AG04449 (cell line): ENCODE data around the gene AQP3.

Experiments used
- CTCF ChIA-PET: fragments of 350-600 bp; formaldehyde crosslinking; extraction: SDS; loops from one replicate; lab custom pipeline; 2021; ENCODE audit warnings: antibody characterized with exemption; lab: Yijun Ruan, JAX
- POLR2A ChIA-PET: fragments of 400-600, 350-600 bp; formaldehyde crosslinking; extraction: SDS; loops from one replicate; lab custom pipeline; 2020; ENCODE audit warnings: antibody characterized with exemption, inconsistent platforms; lab: Yijun Ruan, JAX
- DNase-seq: peaks from one replicate; pipeline ENCODE4 v3.0.0-alpha.2; 2010; ENCODE audit warnings: low read depth, low spot score
- H3K4me3 ChIP-seq: 2 replicates; pipeline ENCODE4 v1.5.1; 2011; ENCODE audit warnings: low read depth, mild to moderate bottlenecking, control low read depth, low read length
- CTCF ChIP-seq: IDR thresholded peaks from one replicate; pipeline ENCODE4 v1.5.1; 2011; ENCODE audit warnings: mild to moderate bottlenecking, moderate library complexity, low read length, control low read depth, inconsistent platforms; ENCODE audit not compliant: insufficient read depth; ENCODE audit errors: missing control alignments

AQP3 gene

GRCh38 chr9:33416996-33417395, 30.4 kb downstream of the AQP3 start:
- POLR2A ChIA-PET: no interaction called here
- H3K4me3 ChIP-seq: no peak overlapping the region
- DNase-seq: no peak
- CTCF ChIA-PET: interaction anchor here (1.7 to 6.2 kb wide), 10 partner anchors 8 to 131 kb away, joined by 4 to 51 read pairs (median 32); partner anchors contain the start of genes AQP3 and AQP7
- no peak for TF ChIP-seq CTCF

DNA sequence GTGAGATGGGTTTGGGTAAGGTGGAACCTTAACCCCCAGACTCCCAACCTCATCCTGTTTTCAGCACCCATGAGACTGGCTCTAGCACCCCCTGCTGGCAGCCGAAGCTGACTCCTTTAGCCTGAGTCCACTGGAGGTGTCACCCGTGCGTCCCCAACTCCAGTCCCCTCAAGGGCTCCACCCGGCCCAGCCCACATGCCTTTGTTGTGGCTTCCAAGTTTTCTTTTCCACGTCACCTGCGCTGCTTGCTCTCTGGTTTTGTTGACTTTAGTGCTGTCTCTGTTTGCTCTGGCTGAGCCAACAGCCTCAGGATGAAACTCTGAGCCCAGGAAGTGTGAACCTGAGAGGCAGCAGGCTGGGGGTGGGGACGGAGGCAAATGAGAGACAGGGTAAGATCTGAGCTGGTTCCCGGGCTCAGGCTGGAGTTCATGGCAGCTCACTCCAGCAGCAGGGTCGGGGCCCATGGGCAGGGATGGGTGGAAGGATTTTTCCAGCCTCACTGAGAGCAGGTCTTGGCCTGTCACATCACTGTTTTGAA, 31.8 kb downstream of the AQP3 start:
- DNase-seq: no peak
- CTCF ChIA-PET: interaction anchor here (0.8 to 6.2 kb wide), 25 partner anchors 9 to 143 kb away, joined by 3 to 51 read pairs (median 6); partner anchors contain the start of genes AQP3 and AQP7
- H3K4me3 ChIP-seq: no peak overlapping the region
- peak; percentile 75 for TF ChIP-seq CTCF
- POLR2A ChIA-PET: no interaction called here

GRCh38 chr9:33414889-33415500, 32.4 kb downstream of the AQP3 start:
- POLR2A ChIA-PET: no interaction called here
- CTCF ChIA-PET: interaction anchor here (0.8 to 6.2 kb wide), 23 partner anchors 8 to 142 kb away, joined by 3 to 51 read pairs (median 6); partner anchors contain the start of genes AQP3 and AQP7
- no peak overlapping the region for H3K4me3 ChIP-seq
- TF ChIP-seq CTCF: no peak
- DNase-seq: no peak

DNA sequence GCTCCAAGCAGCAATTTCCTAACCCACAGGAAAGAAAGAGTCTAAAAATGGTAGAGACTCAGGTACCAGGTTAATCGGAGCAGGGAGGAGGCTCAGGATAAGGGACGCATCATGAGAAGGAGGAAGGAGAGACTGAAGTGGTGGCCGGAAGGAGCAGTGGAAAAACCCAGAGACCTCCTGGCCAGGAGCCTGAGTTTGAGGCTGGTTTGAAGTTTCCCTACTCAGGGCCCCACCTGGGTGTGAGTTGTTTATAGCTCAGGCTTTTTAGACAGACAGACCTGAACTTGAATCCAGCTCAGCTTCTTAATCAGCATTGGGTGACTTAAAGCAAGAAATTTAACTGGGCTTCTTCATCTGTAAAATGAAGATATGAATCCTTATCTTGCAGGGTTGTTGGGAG, 33.1 kb downstream of the AQP3 start:
- ChIA-PET CTCF (interaction anchor here (0.5 to 6.2 kb wide), 15 partner anchors 10 to 316 kb away, joined by 3 to 51 read pairs (median 6); partner anchors contain the start of genes AQP3 and AQP7), POLR2A (no interaction called here)
- no peak for TF ChIP-seq CTCF
- no peak for DNase-seq
- H3K4me3 ChIP-seq: no peak overlapping the region

DNA sequence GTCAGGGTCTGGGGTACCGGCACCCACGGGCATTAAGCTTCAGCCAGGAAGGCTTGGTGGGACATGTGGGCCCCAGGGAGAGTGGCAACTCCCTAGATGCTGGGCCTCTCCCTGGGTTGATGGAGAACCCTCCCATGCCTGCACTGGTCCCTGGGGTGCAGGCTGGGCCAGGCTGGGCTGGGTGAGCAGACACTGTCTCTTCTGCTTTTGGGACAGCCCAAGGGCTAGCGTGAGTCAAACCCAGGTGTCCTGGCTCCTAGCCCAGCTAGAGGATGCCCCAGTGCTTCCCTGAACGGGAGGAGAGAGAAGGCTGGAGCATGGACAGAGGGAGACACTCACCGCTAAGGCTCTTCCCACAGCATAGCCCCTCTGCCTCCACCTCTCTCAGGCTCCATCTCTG, 39.3 kb downstream of the AQP3 start:
- POLR2A ChIA-PET: no interaction called here
- CTCF ChIA-PET: interaction anchor here (0.6 kb wide), 1 partner anchor 44 kb away, joined by 5 read pairs; no protein-coding TSS in a partner anchor
- H3K4me3 ChIP-seq: no peak overlapping the region
- TF ChIP-seq CTCF: no peak
- no peak for DNase-seq

DNA sequence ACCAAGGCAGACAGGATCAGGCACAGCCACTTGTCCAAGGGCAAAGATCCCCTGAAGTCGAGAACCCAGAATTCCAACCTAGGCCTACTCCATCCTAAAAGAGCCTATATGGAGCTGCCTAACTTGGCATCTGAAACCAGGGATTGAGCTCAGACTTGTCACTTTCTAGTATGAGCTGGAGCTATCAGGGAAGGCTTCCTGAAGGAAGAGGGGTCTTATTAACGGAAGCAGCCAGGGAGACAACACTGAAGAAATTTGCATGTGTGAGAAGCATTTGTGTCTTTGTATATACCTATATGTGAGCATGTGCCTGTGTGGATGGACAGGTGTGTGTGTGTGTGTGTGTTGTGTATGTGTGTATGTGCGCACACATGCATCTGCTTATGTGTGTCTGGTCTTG, 40.3 kb downstream of the AQP3 start:
- no peak for DNase-seq
- POLR2A ChIA-PET: no interaction called here
- no peak overlapping the region for H3K4me3 ChIP-seq
- CTCF ChIA-PET: interaction anchor here (1.0 kb wide), 1 partner anchor 9 kb away, joined by 5 read pairs; no protein-coding TSS in a partner anchor
- no peak for TF ChIP-seq CTCF
